ENCODE measurements around the gene EXOC3.

EXOC3 gene

GRCh38 chr5:403995-404394, 39.0 kb upstream of the EXOC3 start:
- H3K27ac ChIP-seq, result no peak overlapping the region
- TF ChIP-seq, protein P1, sequence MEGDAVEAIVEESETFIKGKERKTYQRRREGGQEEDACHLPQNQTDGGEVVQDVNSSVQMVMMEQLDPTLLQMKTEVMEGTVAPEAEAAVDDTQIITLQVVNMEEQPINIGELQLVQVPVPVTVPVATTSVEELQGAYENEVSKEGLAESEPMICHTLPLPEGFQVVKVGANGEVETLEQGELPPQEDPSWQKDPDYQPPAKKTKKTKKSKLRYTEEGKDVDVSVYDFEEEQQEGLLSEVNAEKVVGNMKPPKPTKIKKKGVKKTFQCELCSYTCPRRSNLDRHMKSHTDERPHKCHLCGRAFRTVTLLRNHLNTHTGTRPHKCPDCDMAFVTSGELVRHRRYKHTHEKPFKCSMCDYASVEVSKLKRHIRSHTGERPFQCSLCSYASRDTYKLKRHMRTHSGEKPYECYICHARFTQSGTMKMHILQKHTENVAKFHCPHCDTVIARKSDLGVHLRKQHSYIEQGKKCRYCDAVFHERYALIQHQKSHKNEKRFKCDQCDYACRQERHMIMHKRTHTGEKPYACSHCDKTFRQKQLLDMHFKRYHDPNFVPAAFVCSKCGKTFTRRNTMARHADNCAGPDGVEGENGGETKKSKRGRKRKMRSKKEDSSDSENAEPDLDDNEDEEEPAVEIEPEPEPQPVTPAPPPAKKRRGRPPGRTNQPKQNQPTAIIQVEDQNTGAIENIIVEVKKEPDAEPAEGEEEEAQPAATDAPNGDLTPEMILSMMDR (conservative IDR thresholded peaks at IDR 0.05), result no peak

- TF ChIP-seq, protein P1 (conservative IDR thresholded peaks at IDR 0.05), result no peak
- H3K27ac ChIP-seq, result no peak overlapping the region
Observed at GRCh38 chr5:404666-405241, 38.2 kb upstream of the EXOC3 start.

GRCh38 chr5:405421-405820, 37.6 kb upstream of the EXOC3 start:
- no peak overlapping the region for H3K27ac ChIP-seq
- TF ChIP-seq, protein P1 (conservative IDR thresholded peaks at IDR 0.05), result no peak

DNA sequence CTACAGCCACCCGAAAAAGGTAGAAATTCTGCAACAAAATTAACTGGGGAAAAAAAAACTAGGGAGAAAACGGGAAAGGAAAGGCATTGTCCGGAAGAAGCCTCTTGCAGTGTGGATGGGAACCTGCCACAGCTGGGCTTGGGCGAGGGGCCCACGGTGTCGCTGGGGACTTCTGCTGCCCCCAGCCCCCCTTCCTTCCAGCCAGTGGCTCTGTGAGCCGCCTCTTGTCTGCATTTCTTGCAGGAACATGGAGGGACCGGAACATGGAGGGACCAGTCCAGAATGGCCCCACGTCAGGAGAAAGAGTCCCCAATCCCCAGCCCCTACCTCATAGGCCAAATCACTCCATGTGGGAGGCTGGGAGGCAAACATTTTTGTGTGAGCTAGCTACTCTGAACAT, 36.9 kb upstream of the EXOC3 start:
- H3K27ac ChIP-seq, result no peak overlapping the region
- TF ChIP-seq, protein P1 (conservative IDR thresholded peaks at IDR 0.05), result no peak

DNA sequence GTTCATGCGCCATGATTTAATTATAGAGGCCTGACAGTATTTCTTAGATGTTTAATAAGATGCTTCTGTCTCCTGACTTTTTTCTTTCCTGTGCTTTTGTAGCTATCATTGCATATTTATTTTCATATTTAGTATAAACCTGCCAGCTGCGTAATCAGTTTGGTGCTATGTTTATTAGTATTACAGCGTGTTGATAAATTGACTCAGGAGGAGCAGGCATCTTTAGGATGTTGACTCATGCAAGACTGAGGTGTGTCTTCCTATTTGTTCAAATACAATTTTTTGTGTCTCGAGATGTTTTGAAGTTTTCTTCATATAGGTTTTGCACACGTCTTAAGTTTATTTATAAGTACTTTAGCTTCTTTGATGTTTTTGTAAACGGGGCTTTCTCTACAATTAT, 35.9 kb upstream of the EXOC3 start:
- no peak overlapping the region for H3K27ac ChIP-seq
- TF ChIP-seq, protein P1 (conservative IDR thresholded peaks at IDR 0.05), result no peak

DNA sequence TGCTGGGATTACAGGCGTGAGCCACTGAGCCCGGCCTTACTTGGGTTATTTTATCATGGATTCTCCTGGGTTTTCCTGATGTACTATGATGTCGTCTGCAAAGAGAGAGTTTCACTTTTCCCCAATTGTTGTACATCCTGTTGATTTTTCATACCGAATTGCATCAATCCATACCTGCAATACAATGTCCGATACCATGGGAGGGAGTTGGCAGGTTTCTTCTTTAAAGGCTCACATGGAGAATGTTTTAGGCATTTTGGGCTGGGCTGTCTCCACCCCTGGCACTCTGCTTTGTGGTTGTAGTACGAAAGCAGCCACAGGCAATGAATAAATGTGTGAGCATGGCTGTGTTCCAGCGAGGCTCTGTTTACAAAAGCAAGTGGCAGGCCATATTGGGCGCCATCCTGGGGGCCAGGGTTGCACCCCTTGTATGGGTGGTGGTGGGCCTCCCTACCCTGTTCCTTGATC, 35.1 kb upstream of the EXOC3 start:
- H3K27ac ChIP-seq, result no peak overlapping the region
- TF ChIP-seq, protein P1 (conservative IDR thresholded peaks at IDR 0.05), result no peak

DNA sequence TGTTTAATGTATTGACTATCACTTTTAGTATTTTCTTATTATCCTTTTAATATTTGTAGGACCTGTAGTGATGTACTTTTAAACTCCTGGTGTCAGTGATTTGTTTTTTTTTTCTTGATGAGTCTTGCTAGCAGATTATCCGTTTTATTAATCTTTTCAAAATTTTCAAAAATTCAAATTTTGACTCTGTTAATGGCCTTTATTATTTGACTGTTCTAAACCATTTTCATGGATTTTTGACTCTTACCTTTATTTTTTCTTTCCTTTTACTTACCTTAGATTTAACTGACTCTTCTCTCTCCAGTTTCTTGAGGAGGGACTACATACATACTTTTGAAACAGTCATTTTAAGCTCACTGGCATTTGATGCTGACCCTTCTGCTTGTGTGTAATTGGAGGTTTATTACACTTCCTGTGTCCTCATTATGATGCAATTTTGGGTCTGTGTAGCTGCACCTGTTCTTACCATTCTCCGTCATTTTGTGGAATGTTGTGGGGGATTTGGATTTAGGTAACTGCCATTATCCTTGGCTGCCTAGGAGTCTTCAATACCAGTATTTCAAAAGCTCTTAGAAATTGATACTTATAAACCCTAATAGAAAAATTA, 32.0 kb upstream of the EXOC3 start:
- TF ChIP-seq, protein P1 (conservative IDR thresholded peaks at IDR 0.05), result no peak
- H3K27ac ChIP-seq, result no peak overlapping the region

All from VCaP (cell line).